DMS153 treated with DMSO at 0.1 percent for 48 hours (cell line): ENCODE measurements around the gene XYLT2.

Source experiments
- DNase-seq: peaks from one replicate; lab custom pipeline; 2025; ENCODE audit not compliant: unreplicated experiment; lab: John Stamatoyannopoulos, UW

XYLT2 gene

GRCh38 chr17:50348522-50349242 is 2.8 kb downstream of the XYLT2 start:
- no peak for DNase-seq

- DNase-seq: no peak
These were observed 3.3 kb downstream of the XYLT2 start for GRCh38 chr17:50349243-50349600.

GRCh38 chr17:50350733-50351132 is 4.8 kb downstream of the XYLT2 start:
- no peak for DNase-seq

GRCh38 chr17:50352072-50352692 is 6.3 kb downstream of the XYLT2 start:
- no peak for DNase-seq

DNA sequence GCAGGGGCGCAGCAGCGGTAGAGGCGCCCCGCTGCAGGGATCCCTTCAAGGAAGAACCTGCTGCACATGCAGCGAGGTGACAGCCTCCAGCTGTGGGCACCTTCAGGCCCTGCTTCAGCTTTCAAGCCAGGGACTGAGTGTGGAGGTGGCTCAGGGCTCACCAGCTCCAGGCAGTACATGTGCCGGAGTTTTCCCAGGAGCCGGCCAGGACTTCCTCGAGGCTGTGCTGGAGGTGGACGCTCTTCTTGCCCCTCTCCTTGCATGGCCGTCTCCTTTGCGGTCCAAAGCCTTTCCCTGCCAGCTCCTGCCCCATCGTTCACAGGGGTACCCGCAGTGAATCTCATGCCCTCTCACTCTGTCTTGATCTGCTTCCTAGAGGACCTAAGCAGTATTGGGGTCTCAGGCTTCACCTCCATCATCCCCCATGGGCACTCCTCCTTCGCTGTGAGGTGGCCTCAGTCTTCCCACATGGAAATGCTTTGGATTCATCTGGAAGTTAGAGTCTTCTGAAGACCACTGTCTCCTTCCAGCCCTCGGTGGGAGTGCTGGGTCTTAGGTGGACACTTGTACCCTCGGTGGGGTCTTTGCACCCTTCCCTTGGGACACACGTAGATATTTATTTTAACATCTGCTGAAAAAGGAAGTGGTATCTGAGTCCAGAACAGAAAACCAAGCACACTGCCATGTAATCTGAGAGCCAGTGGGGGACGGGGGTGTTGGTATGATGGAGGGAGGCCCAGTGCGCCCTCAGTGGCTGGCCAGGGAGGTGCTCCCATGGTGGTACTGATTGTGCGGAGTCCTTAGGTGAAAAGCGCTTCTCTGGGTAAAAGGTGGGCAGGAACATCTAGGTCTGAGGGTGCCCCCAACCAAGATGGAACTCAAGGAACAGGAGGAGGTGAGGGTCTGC is 7.0 kb downstream of the XYLT2 start:
- DNase-seq: no peak

- no peak for DNase-seq
These were observed 7.8 kb downstream of the XYLT2 start for GRCh38 chr17:50353600-50354195.

DNA sequence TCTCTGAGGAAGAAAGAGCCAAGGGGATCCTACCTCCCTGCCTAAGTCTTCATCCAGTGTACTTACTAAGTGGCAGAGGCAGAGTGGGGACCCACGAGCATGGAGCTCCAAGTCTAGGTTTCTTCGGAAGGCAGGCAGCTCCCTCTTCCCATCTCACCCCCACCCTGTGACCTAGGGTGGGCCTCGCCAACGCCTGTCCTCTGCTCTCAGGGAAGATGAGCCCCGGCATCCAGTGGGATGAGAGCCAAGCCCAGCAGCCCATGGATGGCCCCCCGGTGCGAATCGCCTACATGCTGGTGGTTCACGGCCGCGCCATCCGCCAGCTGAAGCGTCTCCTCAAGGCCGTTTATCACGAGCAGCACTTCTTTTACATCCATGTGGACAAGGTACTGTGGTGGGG is 8.3 kb downstream of the XYLT2 start:
- DNase-seq: no peak

- DNase-seq: no peak
These were observed 8.8 kb downstream of the XYLT2 start for GRCh38 chr17:50354776-50355175.

- no peak for DNase-seq
These were observed 9.4 kb downstream of the XYLT2 start for GRCh38 chr17:50355336-50355700.

GRCh38 chr17:50355701-50356341 is 9.9 kb downstream of the XYLT2 start:
- no peak for DNase-seq

GRCh38 chr17:50356418-50356817 is 10.5 kb downstream of the XYLT2 start:
- DNase-seq: no peak

GRCh38 chr17:50356892-50357510 is 11.1 kb downstream of the XYLT2 start:
- DNase-seq: no peak

DNA sequence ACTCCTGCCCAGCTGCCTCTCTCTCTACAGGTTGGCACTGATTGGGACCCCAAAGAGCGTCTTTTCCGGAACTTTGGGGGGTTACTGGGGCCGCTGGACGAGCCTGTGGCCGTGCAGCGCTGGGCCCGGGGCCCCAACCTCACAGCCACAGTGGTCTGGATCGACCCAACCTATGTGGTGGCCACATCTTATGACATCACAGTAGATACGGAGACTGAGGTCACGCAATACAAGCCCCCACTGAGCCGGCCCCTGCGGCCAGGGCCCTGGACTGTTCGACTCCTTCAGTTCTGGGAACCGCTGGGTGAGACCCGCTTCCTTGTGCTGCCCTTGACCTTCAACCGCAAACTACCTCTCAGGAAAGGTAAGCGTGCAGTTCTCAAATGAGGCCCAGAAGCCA is 12.3 kb downstream of the XYLT2 start:
- no peak for DNase-seq

GRCh38 chr17:50359005-50359699 is 13.2 kb downstream of the XYLT2 start:
- no peak for DNase-seq

DNA sequence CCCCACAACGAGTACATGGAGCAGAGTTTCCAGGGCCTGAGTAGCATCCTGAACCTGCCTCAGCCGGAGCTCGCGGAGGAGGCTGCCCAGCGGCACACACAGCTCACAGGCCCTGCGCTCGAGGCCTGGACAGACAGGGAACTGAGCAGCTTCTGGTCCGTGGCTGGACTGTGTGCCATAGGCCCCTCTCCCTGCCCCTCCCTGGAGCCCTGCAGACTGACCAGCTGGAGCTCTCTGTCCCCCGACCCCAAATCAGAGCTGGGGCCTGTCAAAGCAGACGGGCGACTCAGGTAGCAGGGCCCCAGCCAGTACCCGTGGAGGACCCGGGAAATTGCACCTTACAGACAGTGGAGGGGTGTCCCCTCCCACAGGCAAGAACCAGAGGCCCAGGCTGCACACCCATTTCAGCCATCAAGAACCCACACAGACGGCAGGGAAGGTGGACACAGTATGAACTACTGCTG is 14.1 kb downstream of the XYLT2 start:
- DNase-seq: no peak

- DNase-seq: no peak
These were observed 14.7 kb downstream of the XYLT2 start for GRCh38 chr17:50360486-50361115.

GRCh38 chr17:50361561-50362480 is 15.9 kb downstream of the XYLT2 start:
- peak; percentile 35 for DNase-seq

DNA sequence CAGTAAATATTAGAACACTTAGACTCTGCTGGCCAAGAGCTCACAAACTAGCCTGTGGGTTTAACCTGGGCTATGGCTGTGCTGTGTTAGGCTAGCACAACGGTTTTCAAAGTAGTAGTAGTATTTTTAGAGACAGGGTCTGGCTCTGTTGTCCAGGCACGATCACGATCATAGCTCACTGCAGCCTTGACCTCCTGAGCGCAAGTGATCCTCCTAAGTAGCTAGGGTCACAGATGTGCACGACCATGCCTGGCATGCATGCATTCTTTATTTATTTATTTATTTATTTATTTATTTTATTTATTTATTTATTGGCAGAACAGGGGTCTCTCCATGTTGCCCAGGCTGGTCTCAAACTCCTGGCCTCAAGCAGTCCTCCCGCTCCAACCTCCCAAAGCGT is 16.7 kb downstream of the XYLT2 start:
- no peak for DNase-seq
